ENCODE data around the gene MIS18A. TPM values are rescaled to one million over a fixed set of nuclear protein-coding genes. Genes with fewer than 3 reads are reported as not detected.

The MIS18A gene
- total and polyA plus RNA-seq, 2 experiments from 2014 or later, result 15.1 to 17.8 TPM

DNA sequence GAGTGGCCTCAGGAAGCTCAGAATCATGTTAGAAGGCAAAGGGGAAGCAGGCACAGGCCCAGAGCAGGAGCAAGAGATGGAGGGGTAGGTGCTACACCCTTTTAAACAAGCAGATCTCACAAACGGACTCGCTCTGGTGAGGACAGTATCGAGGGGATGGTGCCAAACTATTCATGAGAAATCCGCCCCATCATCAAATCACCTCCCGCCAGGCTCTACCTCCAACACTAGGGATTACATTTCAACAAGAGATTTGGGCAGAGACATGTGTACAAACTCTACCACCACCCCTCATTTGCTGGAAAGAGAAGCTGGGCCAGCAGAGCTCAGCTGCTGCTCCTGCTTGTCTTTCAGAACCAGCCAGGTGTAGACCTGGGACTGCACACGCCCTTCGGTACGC, 32.9 kb downstream of the MIS18A start:
- Histone ChIP-seq H3K27me3 (no peaks in the 10 kb centered on the region), H3K4me1 (ENCODE audit: low read depth) (peaks cover 6% of the 10 kb centered on the region), H3K36me3 (no peaks in the 10 kb centered on the region), H3K9me3 (ENCODE audit: low read depth) (no peaks in the 10 kb centered on the region), H3K27ac (no peak overlapping the region), H3K4me3 (no peak overlapping the region)
- TF ChIP-seq CTCF (IDR thresholded peaks at IDR 0.05; ENCODE audit: low read depth, low read length), result no peak
- no peak for DNase-seq (ENCODE audit: low read depth in 1 of 2, low spot score in 1 of 2)

- Histone ChIP-seq H3K27me3 (no peaks in the 10 kb centered on the region), H3K4me1 (ENCODE audit: low read depth) (no peaks in the 10 kb centered on the region), H3K4me3 (no peak overlapping the region), H3K36me3 (no peaks in the 10 kb centered on the region), H3K9me3 (ENCODE audit: low read depth) (no peaks in the 10 kb centered on the region), H3K27ac (no peak overlapping the region)
- DNase-seq (ENCODE audit: low read depth in 1 of 2, low spot score in 1 of 2), result peak in 1 of 2 donors; percentile 23
- no peak for TF ChIP-seq CTCF (IDR thresholded peaks at IDR 0.05; ENCODE audit: low read depth, low read length)
Observed at GRCh38 chr21:32240851-32241687, 37.8 kb downstream of the MIS18A start.

GRCh38 chr21:32239551-32239950, 39.3 kb downstream of the MIS18A start:
- no peak overlapping the region for H3K27ac ChIP-seq
- H3K9me3 ChIP-seq (ENCODE audit: low read depth), result no peaks in the 10 kb centered on the region
- no peak overlapping the region for H3K4me3 ChIP-seq
- DNase-seq (ENCODE audit: low read depth in 1 of 2, low spot score in 1 of 2), result no peak
- H3K4me1 ChIP-seq (ENCODE audit: low read depth), result no peaks in the 10 kb centered on the region
- no peaks in the 10 kb centered on the region for H3K27me3 ChIP-seq
- TF ChIP-seq CTCF (IDR thresholded peaks at IDR 0.05; ENCODE audit: low read depth, low read length), result no peak
- no peaks in the 10 kb centered on the region for H3K36me3 ChIP-seq

- H3K4me3 ChIP-seq, result no peak overlapping the region
- H3K4me1 ChIP-seq (ENCODE audit: low read depth), result no peaks in the 10 kb centered on the region
- no peak for TF ChIP-seq CTCF (IDR thresholded peaks at IDR 0.05; ENCODE audit: low read depth, low read length)
- no peaks in the 10 kb centered on the region for H3K27me3 ChIP-seq
- no peak for DNase-seq (ENCODE audit: low read depth in 1 of 2, low spot score in 1 of 2)
- no peaks in the 10 kb centered on the region for H3K9me3 ChIP-seq (ENCODE audit: low read depth)
- H3K36me3 ChIP-seq, result no peaks in the 10 kb centered on the region
- H3K27ac ChIP-seq, result no peak overlapping the region
Observed at GRCh38 chr21:32238063-32238462, 40.8 kb downstream of the MIS18A start.

GRCh38 chr21:32237021-32237420, 41.8 kb downstream of the MIS18A start:
- no peak for TF ChIP-seq CTCF (IDR thresholded peaks at IDR 0.05; ENCODE audit: low read depth, low read length)
- Histone ChIP-seq H3K27ac (no peak overlapping the region), H3K9me3 (ENCODE audit: low read depth) (no peaks in the 10 kb centered on the region), H3K36me3 (no peaks in the 10 kb centered on the region), H3K4me1 (ENCODE audit: low read depth) (no peaks in the 10 kb centered on the region), H3K27me3 (no peaks in the 10 kb centered on the region), H3K4me3 (no peak overlapping the region)
- DNase-seq (ENCODE audit: low read depth in 1 of 2, low spot score in 1 of 2), result no peak

Data from cardiac muscle cell (in vitro differentiated cells and primary cell).